H9 (cell line): ENCODE measurements around the gene SAXO2. TPM values are rescaled to one million over a fixed set of nuclear protein-coding genes. Genes with fewer than 3 reads are reported as not detected.
"Not testable (repeated sequence)": the region's sequence is repeated elsewhere in the genome, so short reads cannot be mapped to it uniquely, and the experiment has no call there.

Experiments used
- DNase-seq: peaks from one replicate; pipeline ENCODE4 v3.0.0-alpha.2; 2017
- H2AFZ ChIP-seq: one replicate; pipeline ENCODE4 v1.6.1; 2013; ENCODE audit warnings: mild to moderate bottlenecking, low read length, control low read depth, moderate library complexity
- H2AK5ac ChIP-seq: 2 replicates; pipeline ENCODE4 v1.6.1; 2013; ENCODE audit warnings: low read length, control low read depth, mixed read lengths; ENCODE audit not compliant: insufficient read length
- H2BK120ac ChIP-seq: one replicate; pipeline ENCODE4 v1.6.1; 2013; ENCODE audit warnings: low read depth, mild to moderate bottlenecking, low read length, control low read depth, inconsistent platforms; ENCODE audit not compliant: poor library complexity, severe bottlenecking
- H2BK12ac ChIP-seq: 2 replicates; pipeline ENCODE4 v1.6.1; 2013; ENCODE audit warnings: low read length, control low read depth, mixed read lengths, low read depth; ENCODE audit not compliant: insufficient read length
- H2BK15ac ChIP-seq: 2 replicates; pipeline ENCODE4 v1.6.1; 2013; ENCODE audit warnings: low read depth, low read length, control low read depth
- H2BK20ac ChIP-seq: one replicate; pipeline ENCODE4 v1.6.1; 2013; ENCODE audit warnings: low read depth, mild to moderate bottlenecking, low read length, control low read depth, inconsistent platforms; ENCODE audit not compliant: poor library complexity, severe bottlenecking
- H2BK5ac ChIP-seq: 2 replicates; pipeline ENCODE4 v1.6.1; 2013; ENCODE audit warnings: low read length, control low read depth, mixed read lengths; ENCODE audit not compliant: insufficient read length
- H3K14ac ChIP-seq: 2 replicates; pipeline ENCODE4 v1.6.1; 2013; ENCODE audit warnings: low read length, control low read depth; ENCODE audit not compliant: insufficient read depth
- H3K18ac ChIP-seq: 2 replicates; pipeline ENCODE4 v1.6.1; 2013; ENCODE audit warnings: low read depth, mild to moderate bottlenecking, mixed read lengths, low read length, control low read depth; ENCODE audit not compliant: insufficient read length
- H3K23ac ChIP-seq: 2 replicates; pipeline ENCODE4 v1.6.1; 2013; ENCODE audit warnings: low read length, control low read depth, mixed read lengths, low read depth; ENCODE audit not compliant: insufficient read length
- H3K23me2 ChIP-seq: 2 replicates; pipeline ENCODE4 v1.6.1; 2013; ENCODE audit warnings: low read depth, mild to moderate bottlenecking, mixed read lengths, low read length, control low read depth; ENCODE audit not compliant: insufficient read length, poor library complexity, severe bottlenecking
- H3K27ac ChIP-seq: 2 replicates; pipeline ENCODE4 v1.5.1; 2013; ENCODE audit warnings: low read length, control low read depth, mixed read lengths, low read depth; ENCODE audit not compliant: insufficient read length
- H3K27me3 ChIP-seq: 2 replicates; pipeline ENCODE4 v1.6.1; 2013; ENCODE audit warnings: low read length, control low read depth, inconsistent platforms; ENCODE audit not compliant: insufficient read depth
- H3K4ac ChIP-seq: 2 replicates; pipeline ENCODE4 v1.6.1; 2013; ENCODE audit warnings: low read depth, mild to moderate bottlenecking, control low read depth, inconsistent platforms, low read length, moderate library complexity
- H3K4me1 ChIP-seq: 2 replicates; pipeline ENCODE4 v1.6.1; 2013; ENCODE audit warnings: low read length, control low read depth, inconsistent platforms; ENCODE audit not compliant: insufficient read depth
- H3K4me2 ChIP-seq: 2 replicates; pipeline ENCODE4 v1.6.1; 2013; ENCODE audit warnings: low read length, control low read depth, mixed read lengths; ENCODE audit not compliant: insufficient read length, insufficient read depth
- H3K56ac ChIP-seq: 2 replicates; pipeline ENCODE4 v1.6.1; 2013; ENCODE audit warnings: low read depth, mild to moderate bottlenecking, mixed read lengths, low read length, control low read depth; ENCODE audit not compliant: insufficient read length
- H3K79me1 ChIP-seq: 2 replicates; pipeline ENCODE4 v1.6.1; 2013; ENCODE audit warnings: low read depth, mild to moderate bottlenecking, moderate library complexity, low read length, control low read depth, inconsistent platforms; ENCODE audit not compliant: insufficient read depth, poor library complexity, severe bottlenecking
- H3K79me2 ChIP-seq: 2 replicates; pipeline ENCODE4 v1.6.1; 2013; ENCODE audit warnings: low read length, control low read depth, inconsistent platforms; ENCODE audit not compliant: insufficient read depth
- H3K9ac ChIP-seq: 2 replicates; pipeline ENCODE4 v1.6.1; 2013; ENCODE audit warnings: low read length, control low read depth, mixed read lengths; ENCODE audit not compliant: insufficient read length; ENCODE audit errors: extremely low read depth
- H3K9me3 ChIP-seq: one replicate; pipeline ENCODE4 v1.6.1; 2013; ENCODE audit warnings: low read depth, low read length, inconsistent platforms; ENCODE audit not compliant: control insufficient read depth
- H3T11ph ChIP-seq: one replicate; pipeline ENCODE4 v1.6.1; 2013; ENCODE audit warnings: mild to moderate bottlenecking, low read length, control low read depth, inconsistent platforms
- H4K20me1 ChIP-seq: one replicate; pipeline ENCODE4 v1.6.1; 2013; ENCODE audit not compliant: control insufficient read depth, insufficient read length, insufficient read depth
- H4K5ac ChIP-seq: 2 replicates; pipeline ENCODE4 v1.6.1; 2013; ENCODE audit warnings: low read depth, mild to moderate bottlenecking, mixed read lengths, low read length, control low read depth; ENCODE audit not compliant: insufficient read length
- H4K8ac ChIP-seq: replicated peaks from 2 replicates; pipeline ENCODE4 v1.6.1; 2013; ENCODE audit warnings: low read length, control low read depth, mixed read lengths, low read depth; ENCODE audit not compliant: insufficient read length
- H4K91ac ChIP-seq: 2 replicates; pipeline ENCODE4 v1.6.1; 2013; ENCODE audit warnings: low read depth, mild to moderate bottlenecking, moderate library complexity, mixed read lengths, low read length, control low read depth; ENCODE audit not compliant: insufficient read length
- H3K27ac Mint-ChIP-seq, 3 experiments: 2 replicates in 2 of 3; 3 replicates in 1 of 3; pipeline ENCODE4 v1.8.0; 2020 to 2021; ENCODE audit warnings: mixed read lengths in 3 of 3, mild to moderate bottlenecking in 1 of 3, moderate library complexity in 1 of 3
- H3K27me3 Mint-ChIP-seq: 2 replicates; pipeline ENCODE4 v1.8.0; 2021; ENCODE audit warnings: low read depth, mild to moderate bottlenecking, moderate library complexity, mixed read lengths
- H3K36me3 Mint-ChIP-seq, 3 experiments: 2 replicates in 2 of 3; 3 replicates in 1 of 3; pipeline ENCODE4 v1.8.0; 2020 to 2021; ENCODE audit warnings: low read depth in 3 of 3, mixed read lengths in 3 of 3; ENCODE audit not compliant: insufficient read depth in 1 of 3
- H3K4me1 Mint-ChIP-seq, 2 experiments: 2 replicates each; pipeline ENCODE4 v1.8.0; 2020; ENCODE audit warnings: mixed read lengths in 2 of 2
- H3K4me3 Mint-ChIP-seq, 2 experiments: 2 replicates in 1 of 2; 3 replicates in 1 of 2; pipeline ENCODE4 v1.8.0; 2020 to 2021; ENCODE audit warnings: mild to moderate bottlenecking in 2 of 2, mixed read lengths in 2 of 2, moderate library complexity in 1 of 2
- H3K9me3 Mint-ChIP-seq, 2 experiments: 2 replicates in 1 of 2; 3 replicates in 1 of 2; pipeline ENCODE4 v1.8.0; 2020; ENCODE audit warnings: mild to moderate bottlenecking in 2 of 2, mixed read lengths in 2 of 2, moderate library complexity in 1 of 2
- CTCF ChIP-seq: fragments of 200-600 bp; sonication (generic); conservative IDR thresholded peaks from 3 replicates; pipeline ENCODE4 v1.8.0; 2021; ENCODE audit warnings: antibody characterized with exemption, mild to moderate bottlenecking
- WGBS: extraction: QIAGEN DNeasy Blood & Tissue Kit; methylation state at CpG from one replicate; pipeline ENCODE4 v1.1.7; 2013; ENCODE audit warnings: missing lambda C conversion rate, low lambda C conversion rate, mixed read lengths; ENCODE audit not compliant: insufficient read length; ENCODE audit errors: extremely low coverage; 5-methylcytosine and 5-hydroxymethylcytosine counted together
- total RNA-seq: library from RNA; stranded (reverse); gene quantifications from 2 replicates; pipeline ENCODE4 v1.2.1, GENCODE V29; 2021

Gene SAXO2
- total RNA-seq, 1 experiment from 2014 or later, result 3.1 TPM

- no peak for DNase-seq
- Histone ChIP-seq H4K8ac (no peak overlapping the region), H3K79me1 (no peaks in the 10 kb centered on the region), H2AFZ (no peak overlapping the region), H3K18ac (no peak overlapping the region), H3K4me2 (no peak overlapping the region), H3T11ph (no peak overlapping the region), H3K14ac (no peak overlapping the region), H2BK5ac (no peak overlapping the region), H3K56ac (no peak overlapping the region), H2BK12ac (no peak overlapping the region), H3K27ac (no peak overlapping the region), H3K4ac (no peak overlapping the region), H2BK15ac (no peak overlapping the region), H2BK20ac (no peak overlapping the region), H3K9me3 (no peaks in the 10 kb centered on the region), H3K23me2 (no peaks in the 10 kb centered on the region), H3K9ac (no peak overlapping the region), H3K79me2 (no peaks in the 10 kb centered on the region), H3K23ac (no peak overlapping the region), H2BK120ac (no peak overlapping the region), H2AK5ac (no peak overlapping the region), H4K91ac (no peak overlapping the region), H4K5ac (no peak overlapping the region), H4K20me1 (no peaks in the 10 kb centered on the region), H3K27me3 (no peaks in the 10 kb centered on the region), H3K4me1 (no peaks in the 10 kb centered on the region)
- Mint-ChIP-seq H3K4me3 (no peak overlapping the region), H3K36me3 (peaks cover 0 to 5% (median 0%) of the 10 kb centered on the region in 3 experiments; a peak in 1 of 7 replicates), H3K27ac (no peak overlapping the region), H3K4me1 (no peaks in the 10 kb centered on the region), H3K27me3 (peaks cover 3% of the 10 kb centered on the region), H3K9me3 (peaks cover 8 to 9% of the 10 kb centered on the region in 2 experiments; a peak in 4 of 5 replicates)
- WGBS, result no CpG with 5 or more reads among the region's 2 CpGs
- TF ChIP-seq CTCF, result no peak
Observed at GRCh38 chr15:82309802-82310201, 47.2 kb downstream of the SAXO2 start.

GRCh38 chr15:82311321-82311720, 48.7 kb downstream of the SAXO2 start:
- H3K4me3 Mint-ChIP-seq, H2AK5ac ChIP-seq, H3K27me3 Mint-ChIP-seq, H2BK20ac ChIP-seq, H3K14ac ChIP-seq, H3K56ac ChIP-seq, H2BK15ac ChIP-seq, H4K5ac ChIP-seq, H2BK12ac ChIP-seq, H3T11ph ChIP-seq, H4K20me1 ChIP-seq, H4K8ac ChIP-seq, H3K79me2 ChIP-seq, H3K27ac ChIP-seq, H3K4me1 ChIP-seq, H3K9me3 ChIP-seq, H3K9me3 Mint-ChIP-seq, H3K9ac ChIP-seq, H3K23me2 ChIP-seq, H3K36me3 Mint-ChIP-seq, H3K4ac ChIP-seq, H2BK120ac ChIP-seq, H4K91ac ChIP-seq, H2BK5ac ChIP-seq, H3K18ac ChIP-seq, H3K27ac Mint-ChIP-seq, H3K4me2 ChIP-seq, H3K23ac ChIP-seq, H3K79me1 ChIP-seq, H3K4me1 Mint-ChIP-seq, H2AFZ ChIP-seq, H3K27me3 ChIP-seq: not testable (repeated sequence)
- no CpG with 5 or more reads among the region's 5 CpGs for WGBS
- DNase-seq, result peak; percentile 0
